ENCODE data around the gene PABPN1. TPM values are rescaled to one million over a fixed set of nuclear protein-coding genes. Genes with fewer than 3 reads are reported as not detected.

Gene PABPN1
- total and polyA plus RNA-seq, 2 of the 13 experiments (the other 11 are each of a cell fraction or from before 2014, with no cell fraction given): 233 to 524 TPM

GRCh38 chr14:23284654-23285529, 36.4 kb upstream of the PABPN1 start (continued):
- TF ChIP-seq, protein P1, sequence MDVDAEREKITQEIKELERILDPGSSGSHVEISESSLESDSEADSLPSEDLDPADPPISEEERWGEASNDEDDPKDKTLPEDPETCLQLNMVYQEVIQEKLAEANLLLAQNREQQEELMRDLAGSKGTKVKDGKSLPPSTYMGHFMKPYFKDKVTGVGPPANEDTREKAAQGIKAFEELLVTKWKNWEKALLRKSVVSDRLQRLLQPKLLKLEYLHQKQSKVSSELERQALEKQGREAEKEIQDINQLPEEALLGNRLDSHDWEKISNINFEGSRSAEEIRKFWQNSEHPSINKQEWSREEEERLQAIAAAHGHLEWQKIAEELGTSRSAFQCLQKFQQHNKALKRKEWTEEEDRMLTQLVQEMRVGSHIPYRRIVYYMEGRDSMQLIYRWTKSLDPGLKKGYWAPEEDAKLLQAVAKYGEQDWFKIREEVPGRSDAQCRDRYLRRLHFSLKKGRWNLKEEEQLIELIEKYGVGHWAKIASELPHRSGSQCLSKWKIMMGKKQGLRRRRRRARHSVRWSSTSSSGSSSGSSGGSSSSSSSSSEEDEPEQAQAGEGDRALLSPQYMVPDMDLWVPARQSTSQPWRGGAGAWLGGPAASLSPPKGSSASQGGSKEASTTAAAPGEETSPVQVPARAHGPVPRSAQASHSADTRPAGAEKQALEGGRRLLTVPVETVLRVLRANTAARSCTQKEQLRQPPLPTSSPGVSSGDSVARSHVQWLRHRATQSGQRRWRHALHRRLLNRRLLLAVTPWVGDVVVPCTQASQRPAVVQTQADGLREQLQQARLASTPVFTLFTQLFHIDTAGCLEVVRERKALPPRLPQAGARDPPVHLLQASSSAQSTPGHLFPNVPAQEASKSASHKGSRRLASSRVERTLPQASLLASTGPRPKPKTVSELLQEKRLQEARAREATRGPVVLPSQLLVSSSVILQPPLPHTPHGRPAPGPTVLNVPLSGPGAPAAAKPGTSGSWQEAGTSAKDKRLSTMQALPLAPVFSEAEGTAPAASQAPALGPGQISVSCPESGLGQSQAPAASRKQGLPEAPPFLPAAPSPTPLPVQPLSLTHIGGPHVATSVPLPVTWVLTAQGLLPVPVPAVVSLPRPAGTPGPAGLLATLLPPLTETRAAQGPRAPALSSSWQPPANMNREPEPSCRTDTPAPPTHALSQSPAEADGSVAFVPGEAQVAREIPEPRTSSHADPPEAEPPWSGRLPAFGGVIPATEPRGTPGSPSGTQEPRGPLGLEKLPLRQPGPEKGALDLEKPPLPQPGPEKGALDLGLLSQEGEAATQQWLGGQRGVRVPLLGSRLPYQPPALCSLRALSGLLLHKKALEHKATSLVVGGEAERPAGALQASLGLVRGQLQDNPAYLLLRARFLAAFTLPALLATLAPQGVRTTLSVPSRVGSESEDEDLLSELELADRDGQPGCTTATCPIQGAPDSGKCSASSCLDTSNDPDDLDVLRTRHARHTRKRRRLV (CRISPR knock-in tag; IDR thresholded peaks at IDR 0.05): no peak
- no peak for TF ChIP-seq ZNF282 (IDR thresholded peaks at IDR 0.05; ENCODE audit: partially characterized antibody)
- TF ChIP-seq ZKSCAN1 (IDR thresholded peaks at IDR 0.05; ENCODE audit: low read length): no peak
- TF ChIP-seq, protein P2, sequence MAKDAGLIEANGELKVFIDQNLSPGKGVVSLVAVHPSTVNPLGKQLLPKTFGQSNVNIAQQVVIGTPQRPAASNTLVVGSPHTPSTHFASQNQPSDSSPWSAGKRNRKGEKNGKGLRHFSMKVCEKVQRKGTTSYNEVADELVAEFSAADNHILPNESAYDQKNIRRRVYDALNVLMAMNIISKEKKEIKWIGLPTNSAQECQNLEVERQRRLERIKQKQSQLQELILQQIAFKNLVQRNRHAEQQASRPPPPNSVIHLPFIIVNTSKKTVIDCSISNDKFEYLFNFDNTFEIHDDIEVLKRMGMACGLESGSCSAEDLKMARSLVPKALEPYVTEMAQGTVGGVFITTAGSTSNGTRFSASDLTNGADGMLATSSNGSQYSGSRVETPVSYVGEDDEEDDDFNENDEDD (CRISPR knock-in tag; IDR thresholded peaks at IDR 0.05; ENCODE audit: borderline replicate concordance): no peak
- TF ChIP-seq PBX3 (CRISPR knock-in tag; IDR thresholded peaks at IDR 0.05; ENCODE audit: borderline replicate concordance): no peak
- no peak for TF ChIP-seq ZFYVE20 (CRISPR knock-in tag; IDR thresholded peaks at IDR 0.05; ENCODE audit: borderline replicate concordance, low read depth)
- no peak for TF ChIP-seq ZBTB2 (CRISPR knock-in tag; IDR thresholded peaks at IDR 0.05; ENCODE audit: low read depth)
- no peak for TF ChIP-seq ASH2L (IDR thresholded peaks at IDR 0.05; ENCODE audit: insufficient read length, low read depth, low read length)
- TF ChIP-seq EHMT2 (IDR thresholded peaks at IDR 0.05; ENCODE audit: borderline replicate concordance, low read depth, low read length): no peak
- TF ChIP-seq ZNF766 (CRISPR knock-in tag; IDR thresholded peaks at IDR 0.05; ENCODE audit: borderline replicate concordance): no peak
- TF ChIP-seq NCOR1 (IDR thresholded peaks at IDR 0.05; ENCODE audit: borderline replicate concordance, low read length): no peak
- TF ChIP-seq ZNF546 (CRISPR knock-in tag; conservative IDR thresholded peaks at IDR 0.05): 0 out of 2 replicates have a peak, but pooled peaks have one; percentile 1
- no peak for TF ChIP-seq CHCHD3 (CRISPR knock-in tag; IDR thresholded peaks at IDR 0.05)
- TF ChIP-seq, protein P3, sequence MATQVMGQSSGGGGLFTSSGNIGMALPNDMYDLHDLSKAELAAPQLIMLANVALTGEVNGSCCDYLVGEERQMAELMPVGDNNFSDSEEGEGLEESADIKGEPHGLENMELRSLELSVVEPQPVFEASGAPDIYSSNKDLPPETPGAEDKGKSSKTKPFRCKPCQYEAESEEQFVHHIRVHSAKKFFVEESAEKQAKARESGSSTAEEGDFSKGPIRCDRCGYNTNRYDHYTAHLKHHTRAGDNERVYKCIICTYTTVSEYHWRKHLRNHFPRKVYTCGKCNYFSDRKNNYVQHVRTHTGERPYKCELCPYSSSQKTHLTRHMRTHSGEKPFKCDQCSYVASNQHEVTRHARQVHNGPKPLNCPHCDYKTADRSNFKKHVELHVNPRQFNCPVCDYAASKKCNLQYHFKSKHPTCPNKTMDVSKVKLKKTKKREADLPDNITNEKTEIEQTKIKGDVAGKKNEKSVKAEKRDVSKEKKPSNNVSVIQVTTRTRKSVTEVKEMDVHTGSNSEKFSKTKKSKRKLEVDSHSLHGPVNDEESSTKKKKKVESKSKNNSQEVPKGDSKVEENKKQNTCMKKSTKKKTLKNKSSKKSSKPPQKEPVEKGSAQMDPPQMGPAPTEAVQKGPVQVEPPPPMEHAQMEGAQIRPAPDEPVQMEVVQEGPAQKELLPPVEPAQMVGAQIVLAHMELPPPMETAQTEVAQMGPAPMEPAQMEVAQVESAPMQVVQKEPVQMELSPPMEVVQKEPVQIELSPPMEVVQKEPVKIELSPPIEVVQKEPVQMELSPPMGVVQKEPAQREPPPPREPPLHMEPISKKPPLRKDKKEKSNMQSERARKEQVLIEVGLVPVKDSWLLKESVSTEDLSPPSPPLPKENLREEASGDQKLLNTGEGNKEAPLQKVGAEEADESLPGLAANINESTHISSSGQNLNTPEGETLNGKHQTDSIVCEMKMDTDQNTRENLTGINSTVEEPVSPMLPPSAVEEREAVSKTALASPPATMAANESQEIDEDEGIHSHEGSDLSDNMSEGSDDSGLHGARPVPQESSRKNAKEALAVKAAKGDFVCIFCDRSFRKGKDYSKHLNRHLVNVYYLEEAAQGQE (IDR thresholded peaks at IDR 0.05; ENCODE audit: borderline replicate concordance in 1 of 2, low read depth in 1 of 2, low read length in 2 of 2): no peak
- no peak for TF ChIP-seq ZKSCAN8 (CRISPR knock-in tag; IDR thresholded peaks at IDR 0.05; ENCODE audit: borderline replicate concordance)
